ENCODE results near the gene THBS2.

Gene THBS2

DNA sequence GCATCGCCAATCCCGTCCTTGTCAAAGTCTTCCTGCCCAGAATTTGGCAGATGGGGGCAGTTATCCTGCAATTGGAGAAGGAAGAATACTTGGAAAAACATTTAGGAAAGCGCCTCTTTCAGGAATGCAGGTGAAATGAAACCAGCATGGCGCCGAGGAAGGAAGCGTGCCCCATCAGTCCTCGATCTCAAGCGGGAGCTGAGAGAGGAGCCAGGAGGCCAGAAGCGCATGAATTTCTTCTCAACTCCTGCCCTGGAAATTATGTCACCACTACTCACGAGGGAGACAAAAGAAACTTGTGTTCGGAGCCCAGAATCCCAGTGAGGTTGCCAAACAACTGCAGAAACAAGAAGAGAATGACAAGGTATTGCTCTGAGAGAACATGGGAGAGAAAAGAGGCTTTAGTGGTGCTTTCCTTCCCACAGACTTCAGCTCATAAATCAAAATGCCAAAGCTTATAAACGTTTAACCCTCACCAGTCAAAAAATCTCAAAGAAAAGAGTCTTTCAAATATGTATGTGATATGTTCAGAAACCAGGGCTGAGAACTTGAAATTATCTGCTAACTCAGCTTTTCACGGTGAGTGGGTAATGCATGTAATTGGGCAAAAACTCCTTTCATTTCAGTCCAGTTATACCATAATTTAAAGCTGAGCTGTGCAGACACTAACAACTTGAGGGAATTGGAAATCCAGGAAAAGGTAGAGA lies 23.9 kb downstream of the THBS2 start:
- no peak for DNase-seq

DNA sequence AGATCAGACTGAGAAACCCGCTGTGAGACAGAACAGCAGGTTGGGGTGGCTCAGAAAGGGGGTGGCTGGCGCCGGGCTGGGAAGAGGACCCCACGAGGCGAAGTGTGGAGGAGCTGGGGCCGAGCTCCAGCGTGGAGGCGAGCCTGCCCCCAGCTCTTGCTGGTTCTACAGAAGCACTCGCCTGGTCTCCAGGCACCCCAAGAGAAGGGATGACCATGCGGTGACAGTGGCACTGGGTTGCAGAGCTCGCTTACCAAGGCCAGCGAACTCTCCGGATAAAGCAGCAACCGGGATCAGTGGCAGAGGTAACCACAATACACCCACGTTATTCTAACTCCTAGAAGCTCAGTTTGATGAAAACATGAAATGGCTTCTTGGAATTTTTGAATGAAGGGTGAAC lies 26.5 kb downstream of the THBS2 start:
- DNase-seq, result no peak

DNA sequence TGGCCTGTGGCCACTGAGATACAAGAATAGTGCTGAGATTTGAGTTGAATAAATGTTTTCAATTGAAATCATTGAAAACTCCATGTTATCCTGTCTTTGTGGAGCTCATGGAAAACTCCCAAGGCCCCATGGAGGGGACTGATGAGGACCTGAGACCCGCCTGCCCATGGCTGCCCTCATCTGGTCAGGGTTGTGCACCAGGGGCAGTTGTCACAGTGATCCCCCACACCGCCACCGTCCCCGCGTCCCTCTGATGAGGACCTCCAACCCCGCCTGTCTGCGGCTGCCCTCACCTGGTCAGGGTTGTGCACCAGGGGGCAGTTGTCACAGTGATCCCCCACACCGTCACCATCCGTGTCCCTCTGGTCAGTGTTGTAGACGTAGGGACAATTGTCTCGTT lies 27.8 kb downstream of the THBS2 start:
- no peak for DNase-seq

DNA sequence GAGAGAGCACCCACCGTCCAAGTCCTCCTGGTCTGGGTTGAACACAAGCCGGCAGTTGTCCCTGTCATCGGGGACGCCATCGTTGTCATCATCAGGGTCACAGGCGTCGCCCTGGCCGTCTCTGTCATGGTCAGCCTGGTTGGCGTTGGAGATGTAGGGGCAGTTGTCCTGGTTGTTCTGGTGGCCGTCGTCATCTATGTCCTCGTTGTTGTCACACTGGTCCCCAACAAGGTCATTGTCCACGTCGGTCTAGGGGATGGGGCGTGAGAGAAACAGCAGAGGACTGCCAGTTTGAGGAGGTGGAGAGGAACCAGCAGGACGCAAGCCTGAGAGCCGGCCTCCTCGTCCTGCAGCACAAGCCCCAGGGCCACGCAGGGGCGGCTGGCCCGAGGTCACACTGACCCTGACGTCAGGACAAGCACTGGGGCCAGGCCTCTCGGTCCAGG lies 28.5 kb downstream of the THBS2 start:
- DNase-seq, result no peak

GRCh38 chr6:169224716-169225115 lies 28.9 kb downstream of the THBS2 start:
- no peak for DNase-seq

DNA sequence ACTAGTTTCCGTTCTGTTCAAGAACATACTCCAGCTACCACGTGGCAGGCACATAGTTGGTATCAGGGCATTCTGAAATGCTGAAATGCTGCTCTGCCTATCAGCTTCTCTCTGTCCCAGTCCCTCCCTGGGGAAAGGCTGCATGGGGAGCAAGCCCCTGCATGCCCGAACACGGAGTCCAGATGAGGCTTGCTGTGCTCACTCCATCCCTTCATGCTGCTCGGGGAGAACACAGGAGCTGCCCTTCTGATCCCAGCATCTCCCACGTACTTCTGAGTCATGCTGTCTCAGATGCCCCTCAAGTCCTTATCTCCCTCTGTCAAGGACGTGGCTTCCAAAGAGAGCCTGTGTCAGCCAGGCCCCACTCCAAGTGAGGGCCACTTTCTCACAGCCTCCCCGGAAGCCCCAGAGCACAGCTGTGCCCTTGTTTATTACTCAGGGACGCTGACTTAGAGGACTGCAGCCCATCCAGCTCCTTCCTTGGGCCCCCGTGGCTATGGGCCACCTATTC lies 29.4 kb downstream of the THBS2 start:
- DNase-seq, result no peak

DNA sequence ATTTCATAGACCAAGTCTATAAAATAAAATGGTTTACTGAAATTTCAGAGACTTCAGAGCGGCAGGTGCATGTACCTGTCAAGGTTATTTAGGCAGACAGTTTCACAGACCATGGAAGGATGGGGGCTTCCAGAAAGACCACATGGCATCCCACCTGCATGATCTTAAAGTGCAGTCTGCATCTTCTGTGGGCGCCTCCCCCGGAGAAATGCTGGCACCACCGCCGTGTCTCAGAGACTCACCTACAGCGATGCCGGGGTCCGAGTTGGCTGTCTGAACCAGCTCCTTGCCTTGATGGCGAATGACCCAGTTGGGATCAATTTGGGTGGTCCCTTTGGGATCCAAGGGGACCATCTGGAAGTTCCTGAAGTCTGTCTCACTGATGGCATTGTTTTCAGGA lies 30.6 kb downstream of the THBS2 start:
- no peak for DNase-seq

GRCh38 chr6:169222126-169222525 lies 31.5 kb downstream of the THBS2 start:
- no peak for DNase-seq

GRCh38 chr6:169221264-169221663 lies 32.4 kb downstream of the THBS2 start:
- DNase-seq, result no peak

DNA sequence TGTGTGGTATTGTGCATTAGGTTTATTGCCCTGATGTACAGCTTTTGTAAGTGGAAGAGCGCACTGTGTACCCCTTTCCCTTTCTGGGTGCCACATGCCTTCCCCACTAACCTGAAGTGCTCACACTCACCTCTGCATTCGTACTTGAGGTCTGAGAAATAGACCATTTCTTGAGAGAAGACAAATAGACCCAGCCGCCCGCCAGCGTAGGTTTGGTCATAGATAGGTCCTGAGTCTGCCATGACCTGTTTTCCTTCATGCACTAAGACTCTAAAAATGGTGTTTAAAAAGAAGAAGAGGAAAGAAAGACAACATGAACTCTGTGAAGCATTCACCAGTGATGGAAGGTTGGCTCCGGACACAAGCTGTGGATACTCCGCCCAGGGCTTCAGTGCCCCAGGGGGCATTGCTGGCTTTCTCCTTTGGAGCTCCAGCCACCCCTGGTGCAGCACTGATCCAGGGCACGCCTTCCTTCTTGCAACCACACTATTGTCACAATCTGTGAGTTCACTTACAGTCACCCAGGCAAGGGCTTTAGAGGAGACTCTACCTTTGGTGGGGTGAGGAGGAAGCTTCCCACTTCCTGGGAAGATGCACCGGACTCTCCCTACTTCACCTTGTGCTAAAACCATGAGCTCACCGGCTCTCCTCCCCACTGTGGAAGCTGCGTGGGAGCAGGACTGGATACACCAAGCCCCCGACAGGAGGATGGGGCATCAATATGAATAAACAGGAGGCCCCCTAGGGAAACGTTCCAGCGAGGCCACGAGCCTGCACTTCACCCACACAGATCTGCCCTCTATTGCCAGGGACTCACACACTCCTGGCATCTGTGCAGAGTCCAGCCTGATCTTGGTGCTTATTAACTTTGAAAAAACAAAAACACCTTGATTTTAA lies 33.3 kb downstream of the THBS2 start:
- DNase-seq, result no peak

DNA sequence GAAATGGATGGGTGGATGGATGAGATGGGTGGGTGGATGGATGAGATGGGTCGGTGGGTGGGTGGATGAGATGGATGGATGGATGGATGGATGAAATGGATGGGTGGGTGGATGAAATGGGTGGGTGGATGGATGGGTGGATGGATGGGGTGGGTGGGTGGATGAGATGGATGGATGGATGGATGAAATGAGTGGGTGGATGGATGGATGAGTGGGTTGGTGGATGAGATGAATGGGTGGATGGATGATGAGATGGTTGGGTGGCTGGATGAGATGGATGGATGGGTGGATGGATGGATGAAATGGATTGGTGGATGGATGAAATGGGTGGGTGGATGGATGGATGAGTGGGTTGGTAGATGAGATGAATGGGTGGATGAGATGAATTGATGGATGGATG lies 35.7 kb downstream of the THBS2 start:
- DNase-seq, result no peak

GRCh38 chr6:169216830-169217229 lies 36.8 kb downstream of the THBS2 start:
- no peak for DNase-seq

DNA sequence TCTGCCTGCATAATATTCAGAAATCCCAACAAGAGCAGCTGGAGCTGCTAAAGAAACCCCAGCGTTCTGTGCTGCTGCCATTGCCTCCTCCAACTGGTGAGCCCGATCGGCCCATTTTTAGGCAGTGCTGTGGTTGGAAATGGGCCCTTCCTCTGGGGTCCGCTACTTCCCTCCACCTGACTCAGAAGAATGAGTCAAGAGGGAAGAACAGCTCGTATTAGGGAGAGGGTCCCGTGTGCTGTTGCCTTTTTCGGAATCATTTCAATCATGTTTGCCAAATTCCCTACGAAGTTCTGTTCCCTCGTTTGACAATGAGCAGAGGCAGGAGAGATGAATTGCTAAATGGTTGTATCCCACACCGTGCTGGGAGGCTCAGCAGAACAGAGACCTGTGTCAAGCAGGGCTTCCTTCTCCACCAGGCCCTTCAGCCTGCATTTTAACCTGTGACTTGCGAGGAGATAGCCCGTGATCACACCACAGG lies 38.4 kb downstream of the THBS2 start:
- peak; percentile 20 to 27 (median 22) for DNase-seq

DNA sequence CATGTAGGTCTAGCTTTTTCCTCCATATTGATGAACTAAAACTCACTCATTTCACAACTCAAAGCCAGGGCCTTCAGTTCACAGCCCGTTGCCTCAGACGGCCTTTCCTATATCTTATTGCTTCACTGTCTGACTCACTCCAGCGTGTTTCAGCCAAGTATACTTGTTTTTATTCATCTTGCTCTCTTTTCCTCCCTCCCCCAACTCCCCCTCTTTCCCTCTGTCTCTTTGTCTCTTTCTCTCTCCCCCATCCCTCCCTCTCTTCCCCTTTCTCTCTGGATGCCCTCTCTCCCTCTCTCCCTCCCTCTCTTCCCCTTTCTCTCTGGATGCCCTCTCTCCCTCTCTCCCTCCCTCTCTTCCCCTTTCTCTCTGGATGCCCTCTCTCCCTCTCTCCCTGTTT lies 38.9 kb downstream of the THBS2 start:
- DNase-seq, result peak; percentile 84 to 91 (median 89)

DNA sequence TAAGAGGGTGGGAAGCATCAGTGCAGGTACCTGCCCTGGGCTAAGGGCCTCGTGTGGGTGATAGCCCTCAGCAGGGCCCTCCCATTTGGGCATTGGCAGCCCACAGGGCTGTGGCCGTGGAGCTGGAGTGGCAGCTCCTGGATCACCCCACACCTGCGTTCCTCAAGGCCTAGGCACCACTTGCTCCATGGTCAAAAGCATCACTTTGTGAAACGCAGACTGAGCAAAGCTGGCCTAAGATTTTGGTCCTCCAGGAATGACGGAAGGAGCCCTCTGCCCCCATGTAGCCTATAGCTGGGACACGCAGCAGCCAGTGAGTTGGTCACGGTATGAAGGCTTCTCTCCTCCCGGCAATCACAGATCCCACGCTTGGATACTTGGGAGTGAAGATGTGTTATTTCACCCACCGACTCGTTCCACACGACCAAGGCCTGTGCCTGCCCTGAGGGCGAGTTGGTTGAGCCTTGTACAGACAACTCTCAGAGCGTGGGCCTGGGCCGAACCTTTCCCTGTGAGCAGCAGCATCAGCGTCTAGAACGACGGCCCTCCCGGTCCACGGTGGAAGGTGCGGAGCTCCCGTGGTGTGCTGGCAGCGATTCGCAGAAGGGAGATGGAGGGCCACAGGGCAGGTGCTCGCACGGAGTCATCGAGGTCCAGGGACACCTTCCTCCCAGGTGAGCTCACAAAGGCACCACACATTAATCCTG lies 39.7 kb downstream of the THBS2 start:
- DNase-seq, result no peak

- peak; percentile 94 to 97 (median 97) for DNase-seq
Measured at GRCh38 chr6:169212897-169213813, 40.5 kb downstream of the THBS2 start.

DNA sequence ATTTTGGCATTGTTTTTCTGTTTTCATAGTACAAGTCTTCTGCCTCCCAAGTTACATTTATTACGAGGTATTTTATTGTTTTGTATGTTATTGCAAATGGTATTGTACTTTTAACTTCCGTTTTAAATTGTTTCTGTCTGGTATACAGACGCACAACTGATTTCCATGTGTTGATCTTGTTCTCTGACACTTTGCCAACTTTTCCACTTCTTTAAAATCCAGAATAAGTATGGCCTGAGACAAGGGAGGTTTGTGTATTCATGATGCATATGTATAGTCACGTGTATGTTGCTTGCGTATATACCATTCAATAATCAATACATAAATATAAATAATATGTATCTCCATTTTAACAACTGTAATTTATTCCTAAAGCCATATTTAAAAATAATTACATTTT lies 41.2 kb downstream of the THBS2 start:
- peak in 1 of 3 donors; percentile 4 for DNase-seq

- DNase-seq, result no peak
Measured at GRCh38 chr6:169211881-169212280, 41.8 kb downstream of the THBS2 start.

GRCh38 chr6:169210611-169211010 lies 43.0 kb downstream of the THBS2 start:
- no peak for DNase-seq

- DNase-seq, result no peak
Measured at GRCh38 chr6:169208011-169208410, 45.6 kb downstream of the THBS2 start.

- DNase-seq, result no peak
Measured at GRCh38 chr6:169207482-169207881, 46.2 kb downstream of the THBS2 start.

All from suppressor macrophage treated with lipopolysaccharide for 1 hour (primary cell).